GM12864 (cell line): Measurements from ENCODE around the gene TMEM256.

ENCODE experiments used
- DNase-seq: peaks from one replicate; pipeline ENCODE4 v3.0.0-alpha.2; 2011; ENCODE audit warnings: low read depth
- H3K4me3 ChIP-seq: 2 replicates; pipeline ENCODE4 v1.5.1; 2011; ENCODE audit warnings: mild to moderate bottlenecking, low read depth, low read length, control low read depth
- CTCF ChIP-seq: IDR thresholded peaks from 2 replicates; pipeline ENCODE4 v1.5.1; 2011; ENCODE audit warnings: low read depth, mild to moderate bottlenecking, moderate library complexity, low read length, control low read depth, inconsistent platforms; ENCODE audit errors: missing control alignments

The TMEM256 gene

GRCh38 chr17:7383742-7384488 is 20.0 kb downstream of the TMEM256 start:
- no peak for TF ChIP-seq CTCF
- no peak for DNase-seq
- peak overlapping the region; percentile 58 for H3K4me3 ChIP-seq

GRCh38 chr17:7383371-7383741 is 20.5 kb downstream of the TMEM256 start:
- TF ChIP-seq CTCF, result no peak
- H3K4me3 ChIP-seq, result no peak overlapping the region
- no peak for DNase-seq

- DNase-seq, result no peak
- no peak for TF ChIP-seq CTCF
- H3K4me3 ChIP-seq, result no peak overlapping the region
Measured at GRCh38 chr17:7382901-7383300, 21.0 kb downstream of the TMEM256 start.

- H3K4me3 ChIP-seq, result no peak within 1 kb of the TSS
- DNase-seq, result no peak
- TF ChIP-seq CTCF, result no peak
Measured at GRCh38 chr17:7380855-7381683, 22.8 kb downstream of the TMEM256 start, which contains the start of gene TNK1. Gene TNK1 (plus strand): TSS chr17:7381089. CDS start chr17:7382927, 1,838 bp downstream.

GRCh38 chr17:7380321-7380720 is 23.6 kb downstream of the TMEM256 start:
- H3K4me3 ChIP-seq, result no peak overlapping the region

GRCh38 chr17:7379134-7379533 is 24.8 kb downstream of the TMEM256 start:
- H3K4me3 ChIP-seq, result no peak overlapping the region
- no peak for TF ChIP-seq CTCF

More at GRCh38 chr17:7380321-7380720, 23.6 kb downstream of the TMEM256 start:
- DNase-seq, result no peak
- no peak for TF ChIP-seq CTCF

More at GRCh38 chr17:7379134-7379533, 24.8 kb downstream of the TMEM256 start:
- DNase-seq, result no peak
